PC-3 (cell line): ENCODE measurements around the gene LAMA5. TPM values are rescaled to one million over a fixed set of nuclear protein-coding genes. Genes with fewer than 3 reads are reported as not detected.

Experiments
- ATAC-seq: fragments of 200-7000 bp; cut with Tn5 transposase; 2 replicates; pipeline ENCODE4 v1.9.1; 2020; ENCODE audit warnings: mild to moderate bottlenecking, moderate library complexity
- BruUV-seq: library from RNA; stranded (reverse); fragments of 400-500 nt; replicated peaks from 2 replicates; lab custom pipeline; 2021; lab: Mats Ljungman, UMichigan
- CTCF ChIA-PET: fragments of 300-600 bp; sonication (Branson Sonifier 250); formaldehyde crosslinking; loops from one replicate; lab custom pipeline; 2022; ENCODE audit warnings: antibody characterized with exemption; lab: Charles Lee
- POLR2A ChIA-PET: fragments of 300-600 bp; sonication (Branson Sonifier 250); formaldehyde crosslinking; loops from one replicate; lab custom pipeline; 2022; ENCODE audit warnings: antibody characterized with exemption; ENCODE audit not compliant: unreplicated experiment; lab: Charles Lee
- DNase-seq: peaks from one replicate; pipeline ENCODE4 v3.0.0-alpha.2; 2015
- H2AFZ ChIP-seq: fragments of 300-600 bp; sonication (generic); 2 replicates; pipeline ENCODE4 v1.6.0; 2016; ENCODE audit warnings: antibody characterized with exemption, low read length
- H3F3A ChIP-seq: fragments of 300-600 bp; sonication (generic); one replicate; pipeline ENCODE4 v1.6.0; 2017; ENCODE audit warnings: antibody characterized with exemption, low read length, control low read depth, mild to moderate bottlenecking; ENCODE audit not compliant: unreplicated experiment
- H3K27ac ChIP-seq: fragments of 300-600 bp; sonication (generic); 2 replicates; pipeline ENCODE4 v1.5.1; 2016; ENCODE audit warnings: mild to moderate bottlenecking, low read length
- H3K27me3 ChIP-seq: fragments of 300-600 bp; sonication (generic); 2 replicates; pipeline ENCODE4 v1.6.1; 2016; ENCODE audit warnings: low read length, mixed read lengths
- H3K36me3 ChIP-seq: fragments of 300-600 bp; sonication (generic); 2 replicates; pipeline ENCODE4 v1.6.1; 2016; ENCODE audit warnings: low read depth, mixed run types, low read length, mixed read lengths
- H3K4me1 ChIP-seq: fragments of 300-600 bp; sonication (generic); 2 replicates; pipeline ENCODE4 v1.5.1; 2016; ENCODE audit warnings: low read length; ENCODE audit not compliant: insufficient read depth
- H3K4me2 ChIP-seq: fragments of 300-600 bp; sonication (generic); 2 replicates; pipeline ENCODE4 v1.6.0; 2016; ENCODE audit warnings: low read length
- H3K4me3 ChIP-seq: fragments of 300-600 bp; sonication (generic); 2 replicates; pipeline ENCODE4 v1.5.1; 2016; ENCODE audit warnings: mild to moderate bottlenecking, low read length, mixed read lengths
- H3K79me2 ChIP-seq: fragments of 300-600 bp; sonication (generic); 2 replicates; pipeline ENCODE4 v1.6.1; 2017; ENCODE audit warnings: low read length, mixed read lengths
- H3K9ac ChIP-seq: fragments of 300-600 bp; sonication (generic); 2 replicates; pipeline ENCODE4 v1.6.0; 2016; ENCODE audit warnings: mild to moderate bottlenecking, low read length
- H3K9me2 ChIP-seq: fragments of 300-600 bp; sonication (generic); replicated peaks from 2 replicates; pipeline ENCODE4 v1.6.1; 2016; ENCODE audit warnings: mixed run types, low read length, mixed read lengths
- H3K9me3 ChIP-seq: fragments of 300-600 bp; sonication (generic); 2 replicates; pipeline ENCODE4 v1.6.1; 2016; ENCODE audit warnings: low read length, mixed read lengths
- H4K20me1 ChIP-seq: fragments of 300-600 bp; sonication (generic); 2 replicates; pipeline ENCODE4 v1.6.1; 2016; ENCODE audit warnings: low read length, mixed read lengths
- EZH2 ChIP-seq: fragments of 300-600 bp; sonication (generic); IDR thresholded peaks from one replicate; pipeline ENCODE4 v1.6.1; 2017; ENCODE audit warnings: antibody characterized with exemption, mild to moderate bottlenecking, low read length; ENCODE audit not compliant: unreplicated experiment
- EZH2phosphoT487 ChIP-seq: fragments of 300-600 bp; sonication (generic); IDR thresholded peaks from 2 replicates; pipeline ENCODE4 v1.6.1; 2018; ENCODE audit warnings: mild to moderate bottlenecking, antibody characterized with exemption, low read length, borderline replicate concordance
- intact Hi-C: fragments of 100-400 bp; cut with micrococcal nuclease; formaldehyde crosslinking; loops from 2 replicates; pipeline ENCODE4 v1.9.0; 2023
- total RNA-seq: library from RNA; depleted of rRNA; stranded (reverse); fragments of >200 nt; gene quantifications from 2 replicates; pipeline ENCODE4 v1.2.3, GENCODE V29; 2014
- TF ChIP-seq, protein P1 (sequence below): fragments of 300-600 bp; sonication (generic); conservative IDR thresholded peaks from 2 replicates; pipeline ENCODE4 v1.5.1; 2017; ENCODE audit warnings: antibody characterized with exemption, low read depth, mild to moderate bottlenecking, low read length

Gene LAMA5
- total RNA-seq, 1 experiment from 2014 or later, result 196 TPM

DNA sequence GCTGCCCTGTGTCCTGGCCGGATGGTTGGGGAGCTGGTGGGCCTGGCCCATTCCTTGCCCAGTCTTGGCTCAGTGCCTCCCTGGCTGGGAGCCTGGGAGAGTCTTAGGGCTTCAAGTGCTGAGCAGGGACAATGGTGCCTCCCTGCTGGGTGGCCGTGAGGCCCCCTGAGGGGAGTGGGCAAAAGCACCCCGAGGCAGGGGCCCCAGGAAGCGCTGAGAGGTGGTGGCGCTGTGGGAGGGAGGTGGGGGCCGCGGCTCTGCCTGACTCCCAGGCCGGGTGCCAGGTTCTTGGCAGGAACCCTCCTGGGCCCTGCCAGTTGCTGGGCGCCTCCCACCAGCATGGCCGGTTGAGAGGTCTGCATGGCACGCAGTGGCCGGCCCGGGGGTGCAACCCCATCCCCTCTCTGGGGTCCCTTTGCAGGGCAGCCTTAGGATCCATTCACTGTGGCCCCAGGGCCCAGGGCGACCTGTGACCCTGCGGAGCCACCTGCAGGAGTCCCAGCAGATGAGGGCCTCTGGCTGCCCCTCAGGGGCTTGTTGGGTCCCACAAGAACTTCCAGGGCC, 10.6 kb upstream of the LAMA5 start:
- H3K9me3 ChIP-seq, result no peaks in the 10 kb centered on the region
- H4K20me1 ChIP-seq, result no peaks in the 10 kb centered on the region
- H3K9me2 ChIP-seq, result no peaks in the 10 kb centered on the region
- H2AFZ ChIP-seq, result no peak overlapping the region
- peaks cover 3% of the 10 kb centered on the region for H3F3A ChIP-seq
- H3K36me3 ChIP-seq, result no peaks in the 10 kb centered on the region; the same call in 1 of the 2 replicates
- H3K9ac ChIP-seq, result no peak overlapping the region
- no peak for ATAC-seq
- H3K27ac ChIP-seq, result no peak overlapping the region
- no peaks in the 10 kb centered on the region for H3K79me2 ChIP-seq
- CTCF ChIA-PET, result no interaction called here
- DNase-seq, result no peak
- no peak overlapping the region for H3K4me2 ChIP-seq
- no TSS peak for BruUV-seq
- intact Hi-C loops, result no loop called here
- TF ChIP-seq EZH2phosphoT487 (no peak), EZH2 (no peak)
- TF ChIP-seq, protein P1, sequence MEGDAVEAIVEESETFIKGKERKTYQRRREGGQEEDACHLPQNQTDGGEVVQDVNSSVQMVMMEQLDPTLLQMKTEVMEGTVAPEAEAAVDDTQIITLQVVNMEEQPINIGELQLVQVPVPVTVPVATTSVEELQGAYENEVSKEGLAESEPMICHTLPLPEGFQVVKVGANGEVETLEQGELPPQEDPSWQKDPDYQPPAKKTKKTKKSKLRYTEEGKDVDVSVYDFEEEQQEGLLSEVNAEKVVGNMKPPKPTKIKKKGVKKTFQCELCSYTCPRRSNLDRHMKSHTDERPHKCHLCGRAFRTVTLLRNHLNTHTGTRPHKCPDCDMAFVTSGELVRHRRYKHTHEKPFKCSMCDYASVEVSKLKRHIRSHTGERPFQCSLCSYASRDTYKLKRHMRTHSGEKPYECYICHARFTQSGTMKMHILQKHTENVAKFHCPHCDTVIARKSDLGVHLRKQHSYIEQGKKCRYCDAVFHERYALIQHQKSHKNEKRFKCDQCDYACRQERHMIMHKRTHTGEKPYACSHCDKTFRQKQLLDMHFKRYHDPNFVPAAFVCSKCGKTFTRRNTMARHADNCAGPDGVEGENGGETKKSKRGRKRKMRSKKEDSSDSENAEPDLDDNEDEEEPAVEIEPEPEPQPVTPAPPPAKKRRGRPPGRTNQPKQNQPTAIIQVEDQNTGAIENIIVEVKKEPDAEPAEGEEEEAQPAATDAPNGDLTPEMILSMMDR, result no peak
- peaks cover 21% of the 10 kb centered on the region for H3K4me1 ChIP-seq
- H3K27me3 ChIP-seq, result no peaks in the 10 kb centered on the region
- no peak overlapping the region for H3K4me3 ChIP-seq
- POLR2A ChIA-PET, result no interaction called here

DNA sequence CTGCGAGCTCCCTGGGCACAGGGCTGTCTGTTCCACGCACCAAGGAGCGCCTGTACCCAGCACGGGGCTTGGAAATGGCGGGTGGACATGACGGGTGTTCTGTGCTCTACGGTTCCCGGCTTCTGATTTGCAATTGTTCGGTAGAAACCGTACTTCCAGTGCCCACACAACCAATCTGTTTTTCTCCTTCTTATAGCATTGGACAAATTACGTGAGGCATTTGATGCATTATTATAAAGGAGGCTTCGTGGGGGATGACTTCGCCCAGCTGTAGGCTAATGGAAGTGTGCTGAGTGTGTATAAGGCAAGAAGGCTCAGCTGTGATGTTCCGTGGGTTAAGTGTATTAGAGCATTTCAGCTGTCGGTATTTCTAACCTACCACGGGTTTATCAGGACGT, 10.0 kb upstream of the LAMA5 start:
- H3K36me3 ChIP-seq, result no peaks in the 10 kb centered on the region; the same call in 1 of the 2 replicates
- H3K4me2 ChIP-seq, result no peak overlapping the region
- H3K27ac ChIP-seq, result no peak overlapping the region
- H3K4me3 ChIP-seq, result no peak overlapping the region
- ATAC-seq (no peak), DNase-seq (no peak)
- H3K9ac ChIP-seq, result no peak overlapping the region
- no peaks in the 10 kb centered on the region for H3K27me3 ChIP-seq
- peaks cover 21% of the 10 kb centered on the region for H3K4me1 ChIP-seq
- no peaks in the 10 kb centered on the region for H4K20me1 ChIP-seq
- CTCF ChIA-PET, result no interaction called here
- H3F3A ChIP-seq, result peaks cover 3% of the 10 kb centered on the region
- POLR2A ChIA-PET, result no interaction called here
- intact Hi-C loops, result no loop called here
- no TSS peak for BruUV-seq
- no peaks in the 10 kb centered on the region for H3K9me2 ChIP-seq
- H2AFZ ChIP-seq, result no peak overlapping the region
- H3K79me2 ChIP-seq, result no peaks in the 10 kb centered on the region
- TF ChIP-seq EZH2 (no peak), EZH2phosphoT487 (no peak)
- TF ChIP-seq, protein P1, result no peak
- no peaks in the 10 kb centered on the region for H3K9me3 ChIP-seq
